ENCODE measurements around the gene TRIM36. TPM values are rescaled to one million over a fixed set of nuclear protein-coding genes. Genes with fewer than 3 reads are reported as not detected.

The TRIM36 gene
- total RNA-seq, 1 donor, result 0.36 TPM

- no peaks in the 10 kb centered on the region for H4K20me1 ChIP-seq (ENCODE audit: insufficient read depth, low read length)
- H3K4me2 ChIP-seq (ENCODE audit: insufficient read depth, low read length), result no peak overlapping the region
- H3K27ac ChIP-seq (ENCODE audit: low read depth, low read length), result no peak overlapping the region
- H2AFZ ChIP-seq (ENCODE audit: low read length), result no peak overlapping the region
- H3K36me3 ChIP-seq (ENCODE audit: insufficient read depth, low read length), result no peaks in the 10 kb centered on the region
- no peaks in the 10 kb centered on the region for H3K4me1 ChIP-seq (ENCODE audit: insufficient read depth, low read length)
- no peak for DNase-seq (ENCODE audit: insufficient read length, low spot score, missing footprints)
- TF ChIP-seq CTCF (IDR thresholded peaks at IDR 0.05; ENCODE audit: extremely low read depth, low read depth, low read length), result no peak
- no peak overlapping the region for H3K4me3 ChIP-seq (ENCODE audit: insufficient read depth, low read length)
- no peaks in the 10 kb centered on the region for H3K27me3 ChIP-seq (ENCODE audit: insufficient read depth, low read length)
- H3K9me3 ChIP-seq (ENCODE audit: low read depth, low read length), result no peaks in the 10 kb centered on the region
- no peaks in the 10 kb centered on the region for H3K79me2 ChIP-seq (ENCODE audit: insufficient read depth, low read length)
These were observed 22.4 kb upstream of the TRIM36 start for GRCh38 chr5:115192098-115192497.

- no peak overlapping the region for H2AFZ ChIP-seq (ENCODE audit: low read length)
- no peaks in the 10 kb centered on the region for H3K4me1 ChIP-seq (ENCODE audit: insufficient read depth, low read length)
- no peaks in the 10 kb centered on the region for H4K20me1 ChIP-seq (ENCODE audit: insufficient read depth, low read length)
- no peaks in the 10 kb centered on the region for H3K27me3 ChIP-seq (ENCODE audit: insufficient read depth, low read length)
- H3K4me3 ChIP-seq (ENCODE audit: insufficient read depth, low read length), result no peak overlapping the region
- H3K9me3 ChIP-seq (ENCODE audit: low read depth, low read length), result no peaks in the 10 kb centered on the region
- H3K79me2 ChIP-seq (ENCODE audit: insufficient read depth, low read length), result no peaks in the 10 kb centered on the region
- DNase-seq (ENCODE audit: insufficient read length, low spot score, missing footprints), result no peak
- TF ChIP-seq CTCF (IDR thresholded peaks at IDR 0.05; ENCODE audit: extremely low read depth, low read depth, low read length), result no peak
- H3K27ac ChIP-seq (ENCODE audit: low read depth, low read length), result no peak overlapping the region
- H3K4me2 ChIP-seq (ENCODE audit: insufficient read depth, low read length), result no peak overlapping the region
- H3K36me3 ChIP-seq (ENCODE audit: insufficient read depth, low read length), result no peaks in the 10 kb centered on the region
These were observed 21.8 kb upstream of the TRIM36 start for GRCh38 chr5:115191474-115192031.

- Histone ChIP-seq H3K4me2 (ENCODE audit: insufficient read depth, low read length) (no peak overlapping the region), H2AFZ (ENCODE audit: low read length) (no peak overlapping the region), H3K79me2 (ENCODE audit: insufficient read depth, low read length) (no peaks in the 10 kb centered on the region), H3K36me3 (ENCODE audit: insufficient read depth, low read length) (no peaks in the 10 kb centered on the region), H4K20me1 (ENCODE audit: insufficient read depth, low read length) (no peaks in the 10 kb centered on the region), H3K9me3 (ENCODE audit: low read depth, low read length) (no peaks in the 10 kb centered on the region), H3K4me1 (ENCODE audit: insufficient read depth, low read length) (no peaks in the 10 kb centered on the region), H3K4me3 (ENCODE audit: insufficient read depth, low read length) (no peak overlapping the region), H3K27ac (ENCODE audit: low read depth, low read length) (no peak overlapping the region), H3K27me3 (ENCODE audit: insufficient read depth, low read length) (no peaks in the 10 kb centered on the region)
- DNase-seq (ENCODE audit: insufficient read length, low spot score, missing footprints), result no peak
- no peak for TF ChIP-seq CTCF (IDR thresholded peaks at IDR 0.05; ENCODE audit: extremely low read depth, low read depth, low read length)
These were observed 20.7 kb upstream of the TRIM36 start for GRCh38 chr5:115190388-115190787.

GRCh38 chr5:115189866-115190265 is 20.2 kb upstream of the TRIM36 start:
- H3K4me2 ChIP-seq (ENCODE audit: insufficient read depth, low read length), result no peak overlapping the region
- H3K9me3 ChIP-seq (ENCODE audit: low read depth, low read length), result no peaks in the 10 kb centered on the region
- no peaks in the 10 kb centered on the region for H3K27me3 ChIP-seq (ENCODE audit: insufficient read depth, low read length)
- no peak for TF ChIP-seq CTCF (IDR thresholded peaks at IDR 0.05; ENCODE audit: extremely low read depth, low read depth, low read length)
- no peaks in the 10 kb centered on the region for H3K79me2 ChIP-seq (ENCODE audit: insufficient read depth, low read length)
- no peak for DNase-seq (ENCODE audit: insufficient read length, low spot score, missing footprints)
- H3K4me1 ChIP-seq (ENCODE audit: insufficient read depth, low read length), result no peaks in the 10 kb centered on the region
- H4K20me1 ChIP-seq (ENCODE audit: insufficient read depth, low read length), result no peaks in the 10 kb centered on the region
- no peak overlapping the region for H2AFZ ChIP-seq (ENCODE audit: low read length)
- no peak overlapping the region for H3K27ac ChIP-seq (ENCODE audit: low read depth, low read length)
- H3K4me3 ChIP-seq (ENCODE audit: insufficient read depth, low read length), result no peak overlapping the region
- H3K36me3 ChIP-seq (ENCODE audit: insufficient read depth, low read length), result no peaks in the 10 kb centered on the region
